K562 (cell line): ENCODE measurements around the gene AGO3. TPM values are rescaled to one million over a fixed set of nuclear protein-coding genes. Genes with fewer than 3 reads are reported as not detected.

Experiments used
- ATAC-seq: fragments of 200-7000 bp; cut with Tn5 transposase; 3 replicates; pipeline ENCODE4 v1.9.1; 2020; ENCODE audit warnings: moderate library complexity
- BruUV-seq: library from RNA; stranded (reverse); fragments of 400-500 nt; replicated peaks from 2 replicates; lab custom pipeline; 2021; lab: Mats Ljungman, UMichigan
- CTCF ChIA-PET: fragments of 300-600 bp; formaldehyde crosslinking; extraction: SDS; loops from one replicate; lab custom pipeline; 2021; ENCODE audit warnings: low intra/inter-chr PET ratio; lab: Yijun Ruan, JAX
- POLR2A ChIA-PET: fragments of 300-600, 350-650 bp; sonication (Branson Sonifier 250); formaldehyde crosslinking; extraction: SDS; loops from one replicate; lab custom pipeline; 2021; ENCODE audit warnings: antibody characterized with exemption, inconsistent platforms; lab: Yijun Ruan, JAX
- DNase-seq, 4 experiments: peaks; one replicate each; pipeline versions ENCODE4 v3.0.0 to v3.0.0-alpha.2; 2011 to 2018; ENCODE audit warnings: low spot score in 3 of 4, mixed read lengths in 3 of 4; ENCODE audit errors: extremely low read depth in 1 of 4
- FAIRE-seq: peaks from 2 replicates; lab custom pipeline; 2011; peaks lifted over from hg19 to GRCh38; lab: Jason Lieb, UNC
- H2AFZ ChIP-seq: 2 replicates; pipeline ENCODE4 v1.6.0; 2011; ENCODE audit warnings: low read depth, low read length, control low read depth, inconsistent platforms
- H3K27ac ChIP-seq: fragments of 200-600 bp; 3 replicates; pipeline ENCODE4 v1.8.0; 2011; ENCODE audit warnings: low read depth, mild to moderate bottlenecking, control low read depth, inconsistent platforms, low read length, moderate library complexity, mixed read lengths; ENCODE audit errors: extremely low read depth
- H3K27me3 ChIP-seq, 2 experiments: fragments of 300-600 bp in 1 of 2; 2 replicates in 1 of 2; 3 replicates in 1 of 2; pipeline versions ENCODE4 v1.6.0 to v1.8.0; 2011; ENCODE audit warnings: inconsistent platforms in 2 of 2, low read length in 2 of 2, mild to moderate bottlenecking in 1 of 2, mixed read lengths in 1 of 2, moderate library complexity in 1 of 2; ENCODE audit not compliant: control insufficient read depth in 2 of 2, insufficient read depth in 2 of 2
- H3K36me3 ChIP-seq: fragments of 300-600 bp; 3 replicates; pipeline ENCODE4 v1.8.0; 2011; ENCODE audit warnings: mild to moderate bottlenecking, low read length, inconsistent platforms; ENCODE audit not compliant: control insufficient read depth, insufficient read depth
- H3K4me1 ChIP-seq, 2 experiments: fragments of 200-600 bp in 1 of 2; replicated peaks in 1 of 2; 2 replicates in 1 of 2; 3 replicates in 1 of 2; pipeline versions ENCODE4 v1.5.1 to v1.8.0; 2011; ENCODE audit warnings: inconsistent platforms in 2 of 2, low read length in 2 of 2, mild to moderate bottlenecking in 1 of 2, mixed read lengths in 1 of 2, moderate library complexity in 1 of 2; ENCODE audit not compliant: control insufficient read depth in 2 of 2, insufficient read depth in 2 of 2
- H3K4me2 ChIP-seq: 2 replicates; pipeline ENCODE4 v1.6.1; 2011; ENCODE audit warnings: low read length, control low read depth, inconsistent platforms, mixed read lengths; ENCODE audit not compliant: insufficient read depth
- H3K4me3 ChIP-seq: fragments of 200-600 bp; sonication (generic), shearing (Covaris generic); 2 replicates; pipeline ENCODE4 v1.5.1; 2016; ENCODE audit warnings: control low read depth, inconsistent platforms
- H3K79me2 ChIP-seq: fragments of 200-600 bp; 3 replicates; pipeline ENCODE4 v1.8.0; 2011; ENCODE audit warnings: low read length, inconsistent platforms; ENCODE audit not compliant: control insufficient read depth, insufficient read depth
- H3K9ac ChIP-seq, 2 experiments: 2 replicates each; pipeline versions ENCODE4 v1.6.0 to v1.6.1; 2011; ENCODE audit warnings: low read depth in 2 of 2, low read length in 2 of 2, control low read depth in 1 of 2, inconsistent platforms in 1 of 2, mild to moderate bottlenecking in 1 of 2, mixed read lengths in 1 of 2; ENCODE audit not compliant: insufficient read depth in 1 of 2
- H3K9me1 ChIP-seq: one replicate; pipeline ENCODE4 v1.6.0; 2011; ENCODE audit warnings: inconsistent platforms, mild to moderate bottlenecking, low read length, moderate library complexity; ENCODE audit not compliant: control insufficient read depth, insufficient read depth
- H3K9me3 ChIP-seq: replicated peaks from 2 replicates; pipeline ENCODE4 v1.5.1; 2011; ENCODE audit warnings: low read depth, low read length, inconsistent platforms; ENCODE audit not compliant: control insufficient read depth, insufficient read depth
- H4K20me1 ChIP-seq: replicated peaks from 2 replicates; pipeline ENCODE4 v1.6.1; 2011; ENCODE audit warnings: low read length, inconsistent platforms, mixed read lengths; ENCODE audit not compliant: control insufficient read depth, insufficient read depth
- ZHX1 ChIP-seq: fragments of 150-350 bp; conservative IDR thresholded peaks from 2 replicates; pipeline ENCODE4 v1.6.1; 2014; ENCODE audit warnings: low read length
- ZSCAN29 ChIP-seq: fragments of 450-650 bp; IDR thresholded peaks from 2 replicates; pipeline ENCODE4 v1.6.1; 2017
- WGBS: fragments of 100-300 bp; shearing (Covaris generic); methylation state at CpG from one replicate; pipeline ENCODE4 v1.1.6; 2016; ENCODE audit warnings: low coverage, mixed read lengths; ENCODE audit not compliant: insufficient coverage; ENCODE audit errors: missing lambda C conversion rate; 5-methylcytosine and 5-hydroxymethylcytosine counted together
- in situ Hi-C: fragments of 300-500 bp; cut with MboI; formaldehyde crosslinking; loops from 4 replicates; pipeline ENCODE4 v1.15.0; 2018; ENCODE audit warnings: inconsistent platforms, mixed read lengths
- intact Hi-C: fragments of 100-400 bp; cut with micrococcal nuclease; formaldehyde crosslinking; loops from 2 replicates; pipeline ENCODE4 v1.14.2; 2022
- polyA plus RNA-seq, 8 experiments: library from polyadenylated mRNA; depleted of rRNA in 4 of 8; stranded (reverse) in 5 of 8; unstranded in 3 of 8; fragments of >200 nt; fragmentation: Nextera tagmentation in 2 of 8; fragmentation: Illumina TruSeq in 1 of 8; extraction: Ambion mirVana in 2 of 8; extraction: Trizol in 1 of 8; gene quantifications; 2 replicates each; pipeline versions ENCODE4 v1.2.1 to v1.2.3, GENCODE V29; 2011 to 2014; ENCODE audit warnings: inconsistent platforms in 1 of 8, missing spikeins in 1 of 8
- total RNA-seq, 7 experiments: library from RNA; depleted of rRNA in 6 of 7; stranded (reverse); fragments of >200 nt in 6 of 7; fragmentation: Illumina TruSeq in 2 of 7; extraction: Trizol in 2 of 7; gene quantifications; 2 replicates each; pipeline versions ENCODE4 v1.2.1 to v1.2.3, GENCODE V29; 2011 to 2021; ENCODE audit warnings: low replicate concordance in 1 of 7

AGO3 gene
- total and polyA plus RNA-seq, 9 of the 15 experiments (the other 6 are each of a cell fraction or from before 2014, with no cell fraction given): 4.5 to 41.5 (median 22.7) TPM

- H3K36me3 ChIP-seq: peaks cover 62% of the 10 kb centered on the region; the same call in 2 of the 3 replicates
- intact Hi-C loops: no loop called here
- peaks cover 5% of the 10 kb centered on the region for H3K9me1 ChIP-seq
- in situ Hi-C loops: loop anchor here (5.0 kb wide), 1 partner anchor 93 kb away; no protein-coding TSS in a partner anchor
- H4K20me1 ChIP-seq: no peaks in the 10 kb centered on the region
- peaks cover 8 to 32% of the 10 kb centered on the region in 2 experiments; a peak in 4 of 5 replicates for H3K4me1 ChIP-seq
- H3K27me3 ChIP-seq: no peaks in the 10 kb centered on the region
- H3K27ac ChIP-seq: no peak overlapping the region
- BruUV-seq: no TSS peak
- no peak overlapping the region for H3K4me2 ChIP-seq
- H3K9ac ChIP-seq: 0 out of 4 replicates have a peak overlapping the region, but pooled peaks of 1 of the 2 experiments have one; percentile 38
- no peak overlapping the region for H2AFZ ChIP-seq
- no peak for ATAC-seq
- H3K79me2 ChIP-seq: peaks cover 18% of the 10 kb centered on the region
- H3K9me3 ChIP-seq: no peaks in the 10 kb centered on the region
- TF ChIP-seq ZSCAN29 (no peak), ZHX1 (no peak)
- POLR2A ChIA-PET: interaction anchor here (1.0 to 1.5 kb wide), 3 partner anchors 17 to 94 kb away, joined by 3 to 4 read pairs (median 3); no protein-coding TSS in a partner anchor
- H3K4me3 ChIP-seq: no peak overlapping the region
- no peak for DNase-seq
- no peak for FAIRE-seq
- CTCF ChIA-PET: no interaction called here
- 91% methylated on average over 3 of the region's 3 CpGs for WGBS
Measured at GRCh38 chr1:36093929-36094328, 163.0 kb downstream of the AGO3 start.
